SK-MEL-5 (cell line): ENCODE measurements around the gene CTNNA3. TPM values are rescaled to one million over a fixed set of nuclear protein-coding genes. Genes with fewer than 3 reads are reported as not detected.
A peak's percentile ranks its signal among the peaks of the same experiment; 100 is the strongest.

Experiments used
- DNase-seq: peaks from one replicate; pipeline ENCODE4 v3.0.0-alpha.2; 2016; ENCODE audit warnings: low read depth, low spot score
- in situ Hi-C: cut with HindIII; loops from 2 replicates; pipeline ENCODE4 v1.10.0; 2016; ENCODE audit warnings: low sequenced_read_pairs, high pct_unique_total_duplicates, low pct_unique_long_range_greater_than_20kb
- total RNA-seq: library from RNA; depleted of rRNA; stranded (reverse); fragments of >200 nt; shearing (Covaris generic); gene quantifications from 2 replicates; pipeline ENCODE4 v1.2.3, GENCODE V29; 2014

The CTNNA3 gene
- total RNA-seq, 1 experiment from 2014 or later = not detected

GRCh38 chr10:66982053-66982420 is 714.0 kb downstream of the CTNNA3 start:
- no peak for DNase-seq
- in situ Hi-C loops = no loop called here

GRCh38 chr10:66981361-66982052 is 714.5 kb downstream of the CTNNA3 start:
- no peak for DNase-seq
- in situ Hi-C loops = no loop called here

- no peak for DNase-seq
- in situ Hi-C loops = no loop called here
Measured at GRCh38 chr10:66980246-66980815, 715.7 kb downstream of the CTNNA3 start.

GRCh38 chr10:66964946-66965345 is 731.0 kb downstream of the CTNNA3 start:
- in situ Hi-C loops = no loop called here
- DNase-seq = no peak

- DNase-seq = no peak
- in situ Hi-C loops = no loop called here
Measured at GRCh38 chr10:66958466-66958865, 737.5 kb downstream of the CTNNA3 start.

- in situ Hi-C loops = no loop called here
- DNase-seq = no peak
Measured at GRCh38 chr10:66951896-66952295, 744.1 kb downstream of the CTNNA3 start.

- no peak for DNase-seq
- in situ Hi-C loops = no loop called here
Measured at GRCh38 chr10:66943590-66943989, 752.4 kb downstream of the CTNNA3 start.

- in situ Hi-C loops = no loop called here
- DNase-seq = no peak
Measured at GRCh38 chr10:66942407-66942806, 753.6 kb downstream of the CTNNA3 start.

GRCh38 chr10:66941491-66941890 is 754.5 kb downstream of the CTNNA3 start:
- DNase-seq = no peak
- in situ Hi-C loops = no loop called here

- in situ Hi-C loops = no loop called here
Measured at GRCh38 chr10:66940965-66941364, 755.0 kb downstream of the CTNNA3 start.

GRCh38 chr10:66934711-66935110 is 761.3 kb downstream of the CTNNA3 start:
- no peak for DNase-seq
- in situ Hi-C loops = no loop called here

More at GRCh38 chr10:66940965-66941364, 755.0 kb downstream of the CTNNA3 start:
- no peak for DNase-seq

- DNase-seq = peak; percentile 32
- in situ Hi-C loops = no loop called here
Measured at GRCh38 chr10:66931949-66932343, 764.0 kb downstream of the CTNNA3 start.

GRCh38 chr10:66931340-66931948 is 764.6 kb downstream of the CTNNA3 start:
- in situ Hi-C loops = no loop called here

GRCh38 chr10:66929375-66929774 is 766.6 kb downstream of the CTNNA3 start:
- DNase-seq = no peak
- in situ Hi-C loops = no loop called here

More at GRCh38 chr10:66931340-66931948, 764.6 kb downstream of the CTNNA3 start:
- peak; percentile 61 for DNase-seq

- in situ Hi-C loops = no loop called here
- DNase-seq = no peak
Measured at GRCh38 chr10:66928776-66929175, 767.2 kb downstream of the CTNNA3 start.

- DNase-seq = no peak
- in situ Hi-C loops = no loop called here
Measured at GRCh38 chr10:66927971-66928770, 767.8 kb downstream of the CTNNA3 start.

GRCh38 chr10:66927251-66927935 is 768.6 kb downstream of the CTNNA3 start:
- DNase-seq = no peak
- in situ Hi-C loops = no loop called here

- DNase-seq = no peak
- in situ Hi-C loops = no loop called here
Measured at GRCh38 chr10:66926841-66927240, 769.2 kb downstream of the CTNNA3 start.
